Measurements from ENCODE around the gene FBLL1.

Gene FBLL1

DNA sequence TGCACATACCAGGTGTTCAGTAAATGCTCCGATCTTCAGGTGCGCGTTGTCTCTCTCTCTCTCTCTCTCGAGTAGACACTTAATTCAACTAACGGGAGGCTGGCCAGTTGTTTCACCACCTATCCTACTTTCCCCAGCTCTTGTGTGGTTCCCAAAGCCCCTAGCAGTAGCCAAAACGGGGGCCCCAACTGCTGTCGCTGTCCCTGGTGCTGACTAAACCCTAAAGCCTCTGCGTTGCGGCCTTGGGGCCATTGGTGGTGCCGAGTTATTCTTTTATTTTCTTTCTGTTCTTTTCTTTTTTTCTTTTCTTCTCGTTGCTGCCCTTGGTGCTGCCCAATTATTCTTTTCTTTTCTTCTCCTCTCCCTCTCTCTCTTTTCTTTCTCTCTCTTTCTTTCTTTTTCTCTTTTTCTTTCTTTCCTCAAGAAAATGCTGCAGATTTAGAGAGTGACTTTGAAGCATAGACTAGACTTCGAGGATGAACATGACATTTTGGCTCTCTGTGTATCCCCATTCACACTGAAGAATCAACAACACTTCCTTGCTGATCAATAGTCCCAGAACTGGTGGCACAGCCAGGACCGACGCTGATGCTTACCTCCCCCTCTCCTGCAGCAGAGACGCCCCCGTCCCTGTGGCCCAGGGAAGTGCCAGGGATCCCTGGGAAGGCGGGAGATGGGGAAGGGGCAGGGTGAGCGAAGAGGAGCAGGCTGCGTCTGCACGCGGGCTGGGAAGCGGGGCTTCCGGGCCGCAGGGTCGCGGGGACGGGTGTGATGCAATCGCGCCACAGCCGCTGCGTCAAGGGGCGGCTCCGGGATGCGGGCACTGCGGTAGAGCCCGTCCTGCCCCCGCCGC is at the start of gene FBLL1:
Gene FBLL1 (plus strand): TSS at position 785 of the 853 bp plus-strand sequence. CDS start 200 bp downstream, outside the sequence.
- DNase-seq (ENCODE audit: low read depth) = peak; percentile 13
- in situ Hi-C loops (cut with HindIII; ENCODE audit: low sequenced_read_pairs) = no loop called here
- peak within 1 kb of the TSS; percentile 34 for H3K4me3 ChIP-seq (ENCODE audit: low read depth, low read length)
- TF ChIP-seq, protein P1, sequence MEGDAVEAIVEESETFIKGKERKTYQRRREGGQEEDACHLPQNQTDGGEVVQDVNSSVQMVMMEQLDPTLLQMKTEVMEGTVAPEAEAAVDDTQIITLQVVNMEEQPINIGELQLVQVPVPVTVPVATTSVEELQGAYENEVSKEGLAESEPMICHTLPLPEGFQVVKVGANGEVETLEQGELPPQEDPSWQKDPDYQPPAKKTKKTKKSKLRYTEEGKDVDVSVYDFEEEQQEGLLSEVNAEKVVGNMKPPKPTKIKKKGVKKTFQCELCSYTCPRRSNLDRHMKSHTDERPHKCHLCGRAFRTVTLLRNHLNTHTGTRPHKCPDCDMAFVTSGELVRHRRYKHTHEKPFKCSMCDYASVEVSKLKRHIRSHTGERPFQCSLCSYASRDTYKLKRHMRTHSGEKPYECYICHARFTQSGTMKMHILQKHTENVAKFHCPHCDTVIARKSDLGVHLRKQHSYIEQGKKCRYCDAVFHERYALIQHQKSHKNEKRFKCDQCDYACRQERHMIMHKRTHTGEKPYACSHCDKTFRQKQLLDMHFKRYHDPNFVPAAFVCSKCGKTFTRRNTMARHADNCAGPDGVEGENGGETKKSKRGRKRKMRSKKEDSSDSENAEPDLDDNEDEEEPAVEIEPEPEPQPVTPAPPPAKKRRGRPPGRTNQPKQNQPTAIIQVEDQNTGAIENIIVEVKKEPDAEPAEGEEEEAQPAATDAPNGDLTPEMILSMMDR (IDR thresholded peaks at IDR 0.05; ENCODE audit: low read depth, low read length, missing control alignments) = no peak

DNA sequence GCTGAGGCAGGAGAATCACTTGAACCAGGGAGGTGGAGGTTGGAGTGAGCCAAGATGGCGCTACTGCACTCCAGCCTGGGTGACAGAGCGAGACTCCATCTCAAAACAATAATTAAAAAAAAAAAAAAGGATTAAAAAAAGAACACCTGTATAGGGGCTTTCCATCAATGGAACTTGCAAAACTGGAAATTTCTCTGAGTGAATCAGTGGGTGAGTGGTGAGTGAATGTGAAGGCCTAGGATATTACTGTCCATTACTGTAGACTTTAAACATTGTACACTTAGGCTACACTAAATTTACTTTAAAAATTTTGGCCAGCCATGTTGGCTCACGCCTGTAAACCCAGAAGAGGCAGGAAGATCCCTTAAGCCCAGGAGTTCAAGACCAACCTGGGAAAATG is 48.5 kb upstream of the FBLL1 start:
- no peak for DNase-seq (ENCODE audit: low read depth)
- in situ Hi-C loops (cut with HindIII; ENCODE audit: low sequenced_read_pairs) = no loop called here
- TF ChIP-seq, protein P1 (IDR thresholded peaks at IDR 0.05; ENCODE audit: low read depth, low read length, missing control alignments) = no peak
- H3K4me3 ChIP-seq (ENCODE audit: low read depth, low read length) = no peak overlapping the region

DNA sequence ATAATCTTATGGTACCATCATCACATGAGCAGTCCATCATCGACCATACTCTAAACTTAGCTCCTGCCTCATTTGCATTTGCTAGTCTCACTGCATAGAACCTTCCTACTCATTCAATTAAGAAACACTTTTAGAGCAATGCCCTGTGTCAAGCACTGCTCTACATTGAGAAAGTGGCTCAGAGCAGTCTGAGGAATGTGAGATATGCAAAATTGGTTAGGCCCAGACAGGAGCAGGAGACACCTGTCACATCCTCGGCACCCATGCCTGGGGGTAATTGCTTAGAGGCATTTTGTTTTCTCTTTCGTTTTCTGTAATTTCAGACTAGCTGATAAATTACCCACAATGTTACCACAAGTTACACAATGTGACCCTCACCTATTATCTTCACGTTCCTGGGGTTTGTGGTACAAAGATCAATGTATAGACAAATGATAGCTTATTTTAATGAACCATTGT is 47.7 kb upstream of the FBLL1 start:
- in situ Hi-C loops (cut with HindIII; ENCODE audit: low sequenced_read_pairs) = no loop called here
- no peak overlapping the region for H3K4me3 ChIP-seq (ENCODE audit: low read depth, low read length)
- DNase-seq (ENCODE audit: low read depth) = no peak
- TF ChIP-seq, protein P1 (IDR thresholded peaks at IDR 0.05; ENCODE audit: low read depth, low read length, missing control alignments) = no peak

DNA sequence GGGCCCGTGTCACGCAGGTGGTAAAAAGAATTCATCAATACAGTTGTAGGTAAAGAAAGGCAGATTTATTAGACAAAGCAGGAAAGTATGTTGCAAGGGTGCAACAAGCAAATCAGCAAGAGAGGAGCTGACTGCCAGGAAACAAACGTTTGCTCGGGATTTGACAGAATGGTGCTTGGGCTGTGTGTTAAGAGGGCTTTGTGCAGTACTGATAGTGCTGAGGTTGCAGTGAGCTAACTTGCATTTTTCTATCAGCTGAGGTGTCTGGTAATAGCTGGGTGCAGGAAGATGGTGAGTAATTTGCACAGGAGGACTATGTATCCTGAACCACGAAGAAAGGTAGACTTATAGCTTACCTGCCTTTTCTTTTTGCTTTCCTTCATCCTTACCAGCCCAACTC is 46.7 kb upstream of the FBLL1 start:
- H3K4me3 ChIP-seq (ENCODE audit: low read depth, low read length) = no peak overlapping the region
- TF ChIP-seq, protein P1 (IDR thresholded peaks at IDR 0.05; ENCODE audit: low read depth, low read length, missing control alignments) = no peak
- in situ Hi-C loops (cut with HindIII; ENCODE audit: low sequenced_read_pairs) = no loop called here
- DNase-seq (ENCODE audit: low read depth) = no peak

DNA sequence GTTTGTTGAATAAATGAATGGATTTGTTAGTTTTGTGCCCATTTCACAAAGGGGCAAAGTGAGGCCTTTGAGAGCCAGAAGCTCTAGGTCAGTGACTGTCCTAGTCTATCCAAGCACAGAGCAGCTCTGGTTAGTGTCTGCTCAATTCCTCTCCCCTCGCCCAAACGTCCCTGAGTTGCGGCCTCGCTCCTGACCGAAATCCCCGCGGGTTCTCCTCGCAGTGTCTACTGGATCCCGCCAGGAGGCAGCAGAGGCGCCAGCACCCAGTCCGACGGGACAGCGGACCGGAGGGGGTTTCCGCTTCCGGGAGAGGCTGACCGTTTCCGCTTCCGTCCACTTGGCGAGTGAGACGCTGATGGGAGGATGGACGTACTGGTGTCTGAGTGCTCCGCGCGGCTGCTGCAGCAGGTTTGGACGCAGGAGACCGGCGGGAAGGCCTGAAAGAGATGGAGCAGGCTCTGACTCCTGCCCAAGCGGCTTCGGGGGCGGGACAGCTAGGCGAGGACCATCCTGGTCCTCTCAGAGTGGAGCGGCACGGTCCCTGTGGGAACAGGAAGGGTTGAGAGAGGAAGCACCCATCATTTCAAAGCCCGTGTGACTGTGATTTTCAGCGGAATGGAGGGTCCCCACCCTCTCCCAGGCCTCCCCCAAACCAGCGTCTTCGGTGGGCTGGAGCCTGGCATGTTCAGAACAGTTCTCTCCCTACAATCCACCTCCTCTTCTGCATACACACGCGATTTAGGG is 42.8 kb upstream of the FBLL1 start, which contains the start of gene RARS1:
Gene RARS1 (plus strand): TSS at position 336 of the 744 bp plus-strand sequence. CDS start 28 bp downstream, at position 364.
- H3K4me3 ChIP-seq (ENCODE audit: low read depth, low read length) = peak within 1 kb of the TSS; percentile 100
- in situ Hi-C loops (cut with HindIII; ENCODE audit: low sequenced_read_pairs) = no loop called here
- DNase-seq (ENCODE audit: low read depth) = peak; percentile 85
- TF ChIP-seq, protein P1 (IDR thresholded peaks at IDR 0.05; ENCODE audit: low read depth, low read length, missing control alignments) = peak; percentile 99

DNA sequence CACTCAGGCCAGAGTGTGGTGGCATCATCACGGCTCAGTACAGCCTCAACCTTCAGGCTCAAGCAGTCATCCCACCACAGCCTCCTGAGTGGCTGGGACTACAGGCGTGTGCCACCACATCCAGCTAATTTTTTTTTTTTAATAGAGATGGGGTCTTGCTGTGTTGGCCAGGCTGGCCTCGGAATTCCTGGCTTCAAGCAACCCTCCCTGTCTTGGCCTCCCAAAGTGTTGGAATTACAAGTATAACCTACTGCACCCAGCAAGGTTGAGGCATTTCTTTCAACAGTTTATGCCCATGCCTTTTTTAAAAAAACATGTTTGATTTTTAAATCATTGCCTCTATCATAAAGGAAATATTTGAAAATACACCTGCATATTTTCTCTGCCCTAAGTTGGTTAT is 40.0 kb upstream of the FBLL1 start:
- TF ChIP-seq, protein P1 (IDR thresholded peaks at IDR 0.05; ENCODE audit: low read depth, low read length, missing control alignments) = no peak
- DNase-seq (ENCODE audit: low read depth) = no peak
- in situ Hi-C loops (cut with HindIII; ENCODE audit: low sequenced_read_pairs) = no loop called here
- H3K4me3 ChIP-seq (ENCODE audit: low read depth, low read length) = no peak overlapping the region

All from astrocyte of the cerebellum (primary cell).